ENCODE measurements around the gene NXPE1.
"Not testable (repeated sequence)": the region's sequence is repeated elsewhere in the genome, so short reads cannot be mapped to it uniquely, and the experiment has no call there.

The NXPE1 gene

GRCh38 chr11:114559425-114560310 is at the start of gene NXPE1:
NXPE1 (minus strand) TSS chr11:114559881; CDS start chr11:114551201, 8,680 bp downstream.
- no peak for DNase-seq

- no peak for DNase-seq
Observed at GRCh38 chr11:114609429-114609828, 49.7 kb upstream of the NXPE1 start.

DNA sequence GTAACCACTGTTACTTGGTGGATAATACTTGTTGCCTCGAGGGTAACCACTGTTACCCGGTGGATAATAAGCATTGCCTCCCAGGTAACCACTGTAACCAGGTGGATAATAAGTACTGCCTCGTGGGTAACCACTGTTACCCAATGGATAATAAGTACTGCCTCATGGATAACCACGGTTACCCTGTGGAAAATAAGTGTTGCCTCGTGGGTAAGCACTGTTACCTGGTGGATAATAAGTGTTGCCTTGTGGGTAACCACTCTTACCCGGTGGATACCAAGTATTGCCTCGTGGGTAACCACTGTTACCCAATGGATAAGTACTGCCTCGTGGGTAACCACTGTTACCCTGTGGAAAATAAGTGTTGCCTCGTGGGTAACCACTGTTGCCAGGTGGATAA is 48.9 kb upstream of the NXPE1 start:
- not testable (repeated sequence) for DNase-seq

DNA sequence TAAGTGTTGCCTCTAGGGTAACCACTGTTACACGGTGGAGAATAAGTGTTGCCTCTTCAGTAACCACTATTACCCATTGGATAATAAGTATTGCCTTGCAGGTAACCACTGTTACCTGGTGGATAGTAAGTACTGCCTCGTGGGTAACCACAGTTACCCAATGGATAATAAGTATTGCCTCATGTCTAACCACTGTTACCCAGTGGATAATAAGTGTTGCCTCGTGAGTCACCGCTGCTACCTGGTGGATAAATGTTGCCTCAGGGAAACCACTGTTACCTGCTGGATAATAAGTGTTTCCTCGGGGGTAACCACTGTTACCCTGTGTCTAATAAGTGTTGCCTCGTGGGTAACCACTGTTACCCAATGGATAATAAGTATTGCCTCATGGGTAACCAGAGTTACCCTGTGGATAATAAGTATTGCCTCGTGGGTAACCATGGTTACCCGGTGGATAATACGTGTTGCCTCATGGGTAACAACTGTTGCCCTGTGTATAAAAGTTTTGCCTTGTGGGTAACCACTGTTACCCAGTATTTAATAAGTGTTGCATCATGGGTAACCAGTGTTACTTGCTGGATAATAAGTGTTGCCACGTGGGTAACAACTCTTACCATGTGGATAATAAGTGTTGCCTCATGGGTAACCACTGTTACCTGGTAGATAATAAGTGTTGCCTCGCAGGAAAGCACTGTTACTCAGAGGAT is 48.2 kb upstream of the NXPE1 start:
- DNase-seq: no peak

- DNase-seq: not testable (repeated sequence)
Observed at GRCh38 chr11:114606802-114607075, 47.1 kb upstream of the NXPE1 start.

DNA sequence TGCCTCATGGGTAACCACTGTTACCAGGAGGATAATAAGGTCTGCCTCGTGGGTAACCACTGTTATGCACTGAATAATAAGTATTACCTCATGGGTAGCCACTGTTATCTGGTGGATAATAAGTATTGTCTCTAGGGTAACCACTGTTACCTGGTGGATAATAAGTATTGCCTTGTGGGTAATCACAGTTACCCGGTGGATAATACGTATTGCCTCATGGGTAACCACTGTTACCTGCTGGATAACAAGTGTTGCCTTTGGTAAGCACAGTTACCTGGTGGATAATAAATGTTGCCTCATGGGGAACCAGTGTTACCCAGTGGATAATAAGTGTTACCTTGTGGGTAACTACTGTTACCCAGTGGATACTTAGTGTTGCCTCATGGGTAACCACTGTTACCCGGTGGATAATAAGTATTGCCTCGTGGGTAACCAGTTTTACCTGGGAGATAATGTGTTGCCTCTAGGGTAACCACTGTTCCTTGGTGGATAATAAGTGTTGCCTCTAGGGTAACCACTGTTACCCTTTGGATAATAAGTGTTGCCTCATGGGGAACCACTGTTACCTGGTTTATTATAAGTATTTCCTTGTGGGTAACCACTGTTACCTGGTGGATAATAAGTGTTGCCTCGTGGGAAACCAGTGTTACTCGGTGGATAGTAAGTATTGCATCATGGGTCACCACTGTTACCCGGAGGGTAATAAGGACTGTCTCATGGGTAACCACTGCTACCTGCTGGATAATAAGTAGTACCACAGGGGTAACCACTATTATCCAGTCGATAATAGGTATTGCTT is 46.5 kb upstream of the NXPE1 start:
- no peak for DNase-seq

- DNase-seq: no peak
Observed at GRCh38 chr11:114605370-114605769, 45.7 kb upstream of the NXPE1 start.

- no peak for DNase-seq
Observed at GRCh38 chr11:114604886-114605285, 45.2 kb upstream of the NXPE1 start.

DNA sequence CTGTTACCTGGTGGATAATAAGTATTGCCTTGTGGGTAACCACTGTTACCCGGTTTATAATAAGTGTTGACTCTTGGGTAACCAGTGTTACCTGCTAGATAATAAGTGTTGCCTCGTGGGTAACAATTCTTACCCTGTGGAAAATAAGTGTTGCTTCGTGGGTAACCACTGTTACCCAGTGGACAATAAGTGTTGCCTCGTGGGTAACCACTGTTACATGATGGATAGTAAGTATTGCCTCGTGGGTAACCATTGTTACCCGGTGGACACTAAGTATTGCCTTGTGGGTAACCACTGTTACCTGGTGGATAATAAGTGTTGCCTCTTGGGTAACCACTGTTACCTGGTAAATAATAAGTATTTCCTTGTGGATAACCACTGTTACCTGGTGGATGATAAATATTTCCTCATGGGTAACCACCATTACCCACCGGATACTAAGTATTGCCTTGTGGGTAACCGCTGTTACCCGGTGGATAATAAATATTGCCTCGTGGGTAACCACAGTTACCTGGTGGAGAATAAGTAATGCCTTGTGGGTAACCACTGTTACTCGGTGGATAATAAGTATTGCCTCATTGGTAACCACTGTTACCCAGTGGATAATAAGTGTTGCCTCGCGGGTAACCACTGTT is 44.6 kb upstream of the NXPE1 start:
- no peak for DNase-seq

DNA sequence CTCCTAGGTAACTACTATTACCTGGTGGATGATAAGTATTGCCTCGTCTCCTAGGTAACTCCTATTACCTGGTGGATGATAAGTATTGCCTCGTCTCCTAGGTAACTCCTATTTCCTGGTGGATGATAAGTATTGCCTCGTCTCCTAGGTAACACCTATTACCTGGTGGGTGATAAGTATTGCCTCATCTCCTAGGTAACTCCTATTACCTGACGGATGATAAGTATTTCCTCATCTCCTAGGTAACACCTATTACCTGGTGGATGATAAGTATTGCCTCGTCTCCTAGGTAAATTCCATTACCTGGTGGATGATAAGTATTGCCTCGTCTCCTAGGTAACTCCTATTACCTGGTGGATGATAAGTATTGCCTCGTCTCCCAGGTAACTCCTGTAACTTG is 43.5 kb upstream of the NXPE1 start:
- DNase-seq: not testable (repeated sequence)

DNA sequence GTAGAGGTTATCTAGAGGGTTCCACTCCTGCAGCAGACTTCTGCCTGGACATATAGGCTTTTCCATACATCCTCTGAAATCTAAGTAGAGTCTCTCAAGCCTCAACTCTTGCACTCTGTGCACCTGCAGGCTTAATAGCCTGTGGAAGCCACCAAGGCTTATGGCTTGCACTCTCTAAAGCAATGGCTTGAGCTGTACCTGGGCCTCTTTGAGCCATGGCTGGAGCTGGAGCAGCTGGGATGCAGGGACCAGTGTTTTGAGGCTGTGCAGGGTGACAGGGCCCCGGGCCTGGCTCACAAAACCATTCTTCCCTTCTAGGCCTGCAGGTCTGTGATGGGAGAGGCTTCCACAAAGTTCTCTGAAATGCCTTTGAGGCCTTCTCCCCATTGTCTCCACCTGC is 38.8 kb upstream of the NXPE1 start:
- no peak for DNase-seq

DNA sequence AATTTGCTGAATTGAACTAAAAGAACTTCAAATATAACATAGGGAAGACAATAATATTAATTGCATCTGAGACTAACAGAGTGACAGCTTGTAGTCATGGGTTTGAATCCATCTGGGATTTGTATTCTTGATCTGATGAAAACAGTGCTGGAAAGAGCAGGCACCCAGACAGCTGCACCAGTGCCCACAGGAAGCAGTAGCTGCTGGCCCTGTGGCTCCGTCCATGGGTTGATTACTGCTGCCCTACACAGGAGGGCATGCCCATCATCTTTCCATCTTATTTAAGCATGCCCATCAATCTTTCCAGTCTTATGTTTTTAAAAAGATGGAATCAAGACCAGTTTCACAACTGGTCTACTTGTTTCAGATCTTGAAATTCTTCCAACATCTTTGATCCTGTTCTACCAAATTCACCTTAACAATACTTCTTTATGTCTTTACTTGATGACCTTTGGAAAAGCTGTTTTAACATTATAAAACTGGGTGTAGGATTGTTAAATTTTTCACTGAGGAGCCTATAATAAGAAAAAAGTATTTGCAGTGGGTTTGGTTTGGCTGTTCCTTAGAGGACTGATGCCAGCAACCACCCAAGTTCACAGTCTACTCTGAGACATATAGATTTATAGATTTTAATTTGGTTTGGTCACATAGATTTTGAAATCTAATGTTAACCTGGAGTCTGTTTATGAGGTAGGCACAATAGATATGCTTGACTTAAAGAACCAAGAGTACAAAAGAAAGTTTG is 36.7 kb upstream of the NXPE1 start:
- no peak for DNase-seq

GRCh38 chr11:114595571-114595970 is 35.9 kb upstream of the NXPE1 start, which contains the start of gene NXPE4:
NXPE4 (minus strand) TSS chr11:114595786; CDS start chr11:114594759, 1,027 bp downstream.
- no peak for DNase-seq

DNA sequence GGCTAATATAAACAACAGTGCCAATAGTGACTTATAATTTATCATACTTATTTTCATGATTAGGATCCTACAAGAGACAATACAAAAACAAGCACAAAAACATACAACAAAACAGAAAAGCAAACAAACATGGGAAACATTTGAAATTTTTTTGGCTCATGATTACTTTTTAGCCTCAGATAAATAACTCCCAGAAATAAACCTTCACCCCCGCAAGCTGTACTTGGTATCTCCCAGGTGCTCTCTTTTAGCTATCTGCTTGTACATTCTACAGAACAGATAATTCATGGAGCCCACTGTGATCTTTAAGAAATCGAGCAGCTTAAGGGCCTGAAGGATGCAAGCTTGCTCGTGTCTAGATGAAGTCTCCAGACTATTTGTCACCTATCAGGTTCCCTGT is 35.0 kb upstream of the NXPE1 start:
- DNase-seq: no peak

DNA sequence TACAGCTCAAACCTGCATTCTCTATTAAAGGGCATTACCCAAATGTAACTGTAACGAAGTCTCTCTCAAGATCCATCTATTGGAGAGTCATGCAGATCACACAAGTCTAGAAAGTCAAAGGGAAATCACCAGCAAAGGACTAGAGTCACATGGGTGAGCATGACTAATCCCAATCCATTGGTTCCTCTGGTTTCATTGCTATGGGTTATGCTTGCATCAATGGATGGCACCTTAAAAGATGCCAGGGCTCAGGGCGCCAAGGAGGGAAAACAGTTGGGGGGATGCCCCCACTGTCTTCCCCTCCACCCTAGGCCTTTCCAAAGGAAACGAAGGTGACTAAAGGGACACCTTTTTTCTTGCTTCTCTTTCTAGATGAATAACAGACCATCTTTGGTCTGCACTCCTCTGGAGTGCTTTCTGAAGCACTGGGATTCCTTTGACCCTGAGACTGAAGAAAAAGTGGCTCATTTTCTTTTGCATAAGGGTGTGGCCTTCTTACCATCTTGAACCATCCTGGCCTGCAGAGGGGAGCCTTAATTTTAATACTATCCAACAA is 27.8 kb upstream of the NXPE1 start:
- DNase-seq: no peak

DNA sequence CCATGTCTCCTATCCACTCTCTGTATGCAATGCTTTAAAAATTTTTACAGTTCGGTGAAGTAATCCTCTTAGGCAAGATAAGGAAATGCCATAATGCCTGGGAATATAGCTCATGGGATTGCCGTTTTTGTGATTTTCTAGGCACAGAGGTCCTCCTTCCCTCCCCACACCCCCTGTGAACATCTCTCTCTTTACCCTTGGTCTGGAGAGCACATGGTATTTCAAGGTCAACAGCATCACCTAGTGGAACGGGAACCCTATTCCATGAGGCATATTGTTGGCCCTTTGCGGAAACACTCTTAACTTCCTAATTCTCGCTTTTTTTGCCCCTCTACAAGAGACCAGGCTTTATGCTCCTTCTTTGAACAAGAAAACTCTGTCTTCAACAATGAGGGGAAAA is 27.1 kb upstream of the NXPE1 start:
- DNase-seq: no peak

- no peak for DNase-seq
Observed at GRCh38 chr11:114571712-114572111, 12.0 kb upstream of the NXPE1 start.

DNA sequence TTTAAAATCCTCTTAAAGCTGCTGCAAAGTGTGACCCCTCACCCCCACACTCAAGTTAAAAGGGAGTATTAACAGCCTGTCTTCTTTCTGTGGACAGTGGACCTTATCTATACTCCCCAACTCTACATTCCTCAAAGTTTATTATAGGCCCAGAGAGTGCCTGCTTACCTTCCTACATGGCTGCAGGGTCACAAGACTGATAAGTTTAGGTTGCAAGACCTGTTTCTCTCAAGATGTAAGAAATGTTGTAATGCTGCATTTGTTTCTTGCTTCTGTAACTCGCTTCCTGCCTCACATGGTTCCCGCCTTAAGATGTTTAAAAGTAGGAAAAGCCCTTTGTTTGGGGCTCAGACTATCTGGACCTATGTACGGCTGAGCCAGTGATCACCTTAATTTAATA is 10.1 kb upstream of the NXPE1 start:
- no peak for DNase-seq

GRCh38 chr11:114566276-114566675 is 6.6 kb upstream of the NXPE1 start:
- no peak for DNase-seq

DNA sequence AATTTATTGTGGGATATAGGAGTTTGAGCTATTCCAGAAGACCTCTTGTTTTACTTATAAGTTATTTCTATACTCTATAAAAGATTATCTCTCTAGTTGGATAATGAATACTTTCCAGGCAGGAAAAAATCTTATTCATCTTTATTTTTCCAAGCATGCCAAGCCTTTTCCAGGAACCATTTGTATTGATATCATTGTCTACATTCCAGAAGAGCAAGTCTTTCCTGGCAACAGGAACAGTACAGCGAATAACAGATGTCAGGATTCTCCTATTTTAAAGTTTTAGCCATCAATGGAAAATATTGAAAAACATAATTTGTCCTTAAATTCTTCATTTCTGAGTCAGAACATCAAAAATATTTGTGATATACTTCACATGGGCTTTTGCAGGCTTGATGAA is 5.2 kb upstream of the NXPE1 start:
- DNase-seq: no peak

DNA sequence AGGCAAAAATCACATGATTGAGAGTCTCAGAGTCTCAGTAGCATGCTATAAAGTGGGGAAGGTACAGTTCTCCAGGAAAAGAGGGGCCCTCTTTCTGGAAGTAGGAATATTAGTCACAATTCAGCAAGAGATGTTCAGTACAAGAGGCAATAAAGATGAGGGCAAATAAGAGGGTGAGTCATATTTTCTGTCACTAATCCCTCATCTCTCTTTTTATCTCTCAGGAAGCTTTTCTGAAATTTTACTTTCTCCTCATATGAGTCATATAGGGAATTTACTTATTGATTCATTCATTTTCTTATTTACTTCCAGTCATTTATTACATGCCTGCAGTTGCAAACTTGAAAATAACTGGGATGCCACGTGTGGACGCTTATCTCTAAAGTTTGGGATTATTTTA is 3.4 kb upstream of the NXPE1 start:
- no peak for DNase-seq

All from NCI-H146 (cell line).